Erythroblast (primary cell): Measurements from ENCODE around the gene OBSCN.
"Not testable (repeated sequence)": the region's sequence is repeated elsewhere in the genome, so short reads cannot be mapped to it uniquely, and the experiment has no call there.

Experiments
- GATA1 ChIP-seq: IDR thresholded peaks from 2 replicates; pipeline ENCODE4 v1.6.1; 2011; ENCODE audit warnings: low read depth, mild to moderate bottlenecking, control low read depth, low read length, moderate library complexity
- POLR2A ChIP-seq: IDR thresholded peaks from 2 replicates; pipeline ENCODE4 v1.6.1; 2011; ENCODE audit warnings: mild to moderate bottlenecking, low read length

- not testable (repeated sequence) for TF ChIP-seq POLR2A, GATA1
Observed at GRCh38 chr1:228173528-228174481, 34.0 kb upstream of the OBSCN start.
